ENCODE results near the gene FNIP2. TPM values are rescaled to one million over a fixed set of nuclear protein-coding genes. Genes with fewer than 3 reads are reported as not detected.

FNIP2 gene
- total RNA-seq, 1 donor from 2014 or later = 18.5 TPM

DNA sequence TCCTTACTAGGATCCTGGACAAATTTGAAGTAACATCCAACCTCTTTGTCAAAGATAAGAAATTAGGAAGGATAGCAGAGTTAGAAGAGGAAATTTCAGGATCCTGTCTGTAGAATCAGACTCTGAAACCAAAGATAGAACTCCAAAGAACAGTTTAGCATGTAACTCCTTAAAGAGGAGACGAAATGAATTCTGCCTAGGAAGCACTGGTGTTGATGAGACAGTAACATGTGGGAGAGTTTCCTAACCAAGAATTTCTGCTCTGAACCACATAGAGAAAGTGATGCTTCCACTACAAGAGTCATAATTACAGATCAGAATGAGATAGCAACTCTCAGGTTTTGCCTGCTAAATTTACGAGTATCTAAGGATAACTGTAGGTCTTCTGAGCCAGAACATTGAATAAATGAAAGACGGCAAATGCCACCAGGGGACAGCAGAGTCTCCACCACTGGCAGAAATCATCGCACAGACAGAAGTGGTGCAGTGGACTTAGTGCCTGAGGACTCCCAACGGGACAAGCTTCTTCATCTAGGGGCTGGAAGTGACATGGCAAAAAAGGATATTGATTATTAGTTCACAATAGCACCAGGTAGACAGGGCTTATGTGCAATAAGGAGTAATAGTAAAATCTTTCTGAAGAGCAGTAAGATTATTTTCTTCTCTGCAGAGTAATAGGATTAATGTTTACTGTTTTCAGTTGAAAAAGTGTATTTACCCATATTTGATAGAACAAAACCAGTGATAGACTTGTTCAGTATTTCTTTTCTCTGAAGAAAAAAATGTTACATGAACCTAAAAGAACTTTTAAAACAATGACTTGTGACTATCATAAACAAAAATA, 38.9 kb upstream of the FNIP2 start:
- Mint-ChIP-seq H3K4me3 (ENCODE audit: unreplicated experiment) (no peak overlapping the region), H3K27ac (ENCODE audit: unreplicated experiment) (no peak overlapping the region), H3K9me3 (ENCODE audit: unreplicated experiment) (no peaks in the 10 kb centered on the region), H3K4me1 (ENCODE audit: low read depth, unreplicated experiment) (no peaks in the 10 kb centered on the region), H3K36me3 (ENCODE audit: low read depth, unreplicated experiment) (no peaks in the 10 kb centered on the region), H3K27me3 (ENCODE audit: low read depth, unreplicated experiment) (peaks cover 6% of the 10 kb centered on the region)
- no peaks in the 10 kb centered on the region for H3K9me3 ChIP-seq (ENCODE audit: insufficient read depth, low read depth, low read length)
- TF ChIP-seq EZH2 (IDR thresholded peaks at IDR 0.05; ENCODE audit: insufficient read depth, low read length) (no peak), CTCF (IDR thresholded peaks at IDR 0.05; ENCODE audit: insufficient read depth, low read depth, low read length) (peak; percentile 90)
- H3K4me2 ChIP-seq (ENCODE audit: low read length) = no peak overlapping the region
- no peak for FAIRE-seq
- DNase-seq (ENCODE audit: low read depth) = peak; percentile 49
- H3K9ac ChIP-seq (ENCODE audit: low read length) = no peak overlapping the region
- H3K79me2 ChIP-seq (ENCODE audit: insufficient read depth, low read length) = no peaks in the 10 kb centered on the region
- H3K4me1 ChIP-seq (ENCODE audit: insufficient read depth, low read length) = no peaks in the 10 kb centered on the region
- H3K27me3 ChIP-seq (ENCODE audit: insufficient read depth, low read length) = peaks cover 5% of the 10 kb centered on the region
- no peaks in the 10 kb centered on the region for H3K36me3 ChIP-seq (ENCODE audit: insufficient read depth, low read length)
- H3K4me3 ChIP-seq (ENCODE audit: insufficient read depth, low read depth, low read length) = no peak overlapping the region
- no peak overlapping the region for H2AFZ ChIP-seq (ENCODE audit: low read depth, low read length)
- H4K20me1 ChIP-seq (ENCODE audit: insufficient read depth, low read length) = no peaks in the 10 kb centered on the region
- no peak overlapping the region for H3K27ac ChIP-seq (ENCODE audit: low read depth, low read length)

GRCh38 chr4:158738866-158739265, 30.0 kb upstream of the FNIP2 start:
- Histone ChIP-seq H3K9ac (ENCODE audit: low read length) (no peak overlapping the region), H3K27me3 (ENCODE audit: insufficient read depth, low read length) (no peaks in the 10 kb centered on the region), H3K4me3 (ENCODE audit: insufficient read depth, low read depth, low read length) (no peak overlapping the region), H3K27ac (ENCODE audit: low read depth, low read length) (no peak overlapping the region), H4K20me1 (ENCODE audit: insufficient read depth, low read length) (no peaks in the 10 kb centered on the region), H3K4me2 (ENCODE audit: low read length) (no peak overlapping the region), H3K9me3 (ENCODE audit: insufficient read depth, low read depth, low read length) (no peaks in the 10 kb centered on the region), H3K4me1 (ENCODE audit: insufficient read depth, low read length) (no peaks in the 10 kb centered on the region), H3K36me3 (ENCODE audit: insufficient read depth, low read length) (no peaks in the 10 kb centered on the region), H2AFZ (ENCODE audit: low read depth, low read length) (no peak overlapping the region), H3K79me2 (ENCODE audit: insufficient read depth, low read length) (no peaks in the 10 kb centered on the region)
- TF ChIP-seq EZH2 (IDR thresholded peaks at IDR 0.05; ENCODE audit: insufficient read depth, low read length) (no peak), CTCF (IDR thresholded peaks at IDR 0.05; ENCODE audit: insufficient read depth, low read depth, low read length) (no peak)
- no peaks in the 10 kb centered on the region for H3K27me3 Mint-ChIP-seq (ENCODE audit: low read depth, unreplicated experiment)
- no peaks in the 10 kb centered on the region for H3K4me1 Mint-ChIP-seq (ENCODE audit: low read depth, unreplicated experiment)
- H3K27ac Mint-ChIP-seq (ENCODE audit: unreplicated experiment) = no peak overlapping the region
- no peaks in the 10 kb centered on the region for H3K9me3 Mint-ChIP-seq (ENCODE audit: unreplicated experiment)
- no peaks in the 10 kb centered on the region for H3K36me3 Mint-ChIP-seq (ENCODE audit: low read depth, unreplicated experiment)
- no peak overlapping the region for H3K4me3 Mint-ChIP-seq (ENCODE audit: unreplicated experiment)
- no peak for FAIRE-seq
- no peak for DNase-seq (ENCODE audit: low read depth)

- Mint-ChIP-seq H3K4me1 (ENCODE audit: low read depth, unreplicated experiment) (no peaks in the 10 kb centered on the region), H3K36me3 (ENCODE audit: low read depth, unreplicated experiment) (no peaks in the 10 kb centered on the region), H3K9me3 (ENCODE audit: unreplicated experiment) (no peaks in the 10 kb centered on the region), H3K27me3 (ENCODE audit: low read depth, unreplicated experiment) (no peaks in the 10 kb centered on the region), H3K27ac (ENCODE audit: unreplicated experiment) (no peak overlapping the region), H3K4me3 (ENCODE audit: unreplicated experiment) (no peak overlapping the region)
- H3K4me2 ChIP-seq (ENCODE audit: low read length) = no peak overlapping the region
- H3K27ac ChIP-seq (ENCODE audit: low read depth, low read length) = no peak overlapping the region
- H4K20me1 ChIP-seq (ENCODE audit: insufficient read depth, low read length) = no peaks in the 10 kb centered on the region
- no peaks in the 10 kb centered on the region for H3K4me1 ChIP-seq (ENCODE audit: insufficient read depth, low read length)
- no peak for FAIRE-seq
- DNase-seq (ENCODE audit: low read depth) = no peak
- no peaks in the 10 kb centered on the region for H3K9me3 ChIP-seq (ENCODE audit: insufficient read depth, low read depth, low read length)
- no peak overlapping the region for H3K4me3 ChIP-seq (ENCODE audit: insufficient read depth, low read depth, low read length)
- H3K27me3 ChIP-seq (ENCODE audit: insufficient read depth, low read length) = no peaks in the 10 kb centered on the region
- no peak overlapping the region for H3K9ac ChIP-seq (ENCODE audit: low read length)
- H2AFZ ChIP-seq (ENCODE audit: low read depth, low read length) = no peak overlapping the region
- no peaks in the 10 kb centered on the region for H3K36me3 ChIP-seq (ENCODE audit: insufficient read depth, low read length)
- TF ChIP-seq CTCF (IDR thresholded peaks at IDR 0.05; ENCODE audit: insufficient read depth, low read depth, low read length) (no peak), EZH2 (IDR thresholded peaks at IDR 0.05; ENCODE audit: insufficient read depth, low read length) (no peak)
- H3K79me2 ChIP-seq (ENCODE audit: insufficient read depth, low read length) = no peaks in the 10 kb centered on the region
Observed at GRCh38 chr4:158739600-158739999, 29.2 kb upstream of the FNIP2 start.
